ENCODE measurements around the gene CCL20.

DNA sequence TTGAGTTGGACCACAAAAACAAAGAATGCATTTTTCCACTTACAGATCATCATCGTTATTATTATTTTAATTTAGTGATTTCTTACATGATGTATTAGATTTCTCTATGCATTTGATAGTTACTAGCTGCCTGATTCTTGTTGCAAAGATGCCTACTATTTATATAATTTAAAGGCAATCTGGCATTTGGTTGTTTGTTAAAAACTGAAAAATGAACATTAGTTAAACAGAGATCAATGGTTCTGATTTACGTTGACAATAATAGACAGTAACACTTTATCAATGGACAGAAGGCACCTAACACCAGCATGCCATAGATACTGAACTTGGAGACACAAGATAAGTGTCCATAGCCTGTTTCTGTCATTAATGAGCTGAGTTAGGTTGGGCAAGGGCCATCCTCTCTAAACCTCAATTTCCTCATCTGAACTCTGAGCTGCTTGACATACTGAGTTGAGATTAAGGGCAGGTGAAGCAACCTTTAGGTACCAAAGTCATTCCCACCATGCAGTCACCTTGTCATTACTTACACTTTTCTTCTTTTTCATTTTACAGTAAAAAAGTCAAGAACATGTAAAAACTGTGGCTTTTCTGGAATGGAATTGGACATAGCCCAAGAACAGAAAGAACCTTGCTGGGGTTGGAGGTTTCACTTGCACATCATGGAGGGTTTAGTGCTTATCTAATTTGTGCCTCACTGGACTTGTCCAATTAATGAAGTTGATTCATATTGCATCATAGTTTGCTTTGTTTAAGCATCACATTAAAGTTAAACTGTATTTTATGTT, 3.1 kb downstream of the CCL20 start:
- TF ChIP-seq, protein P1, sequence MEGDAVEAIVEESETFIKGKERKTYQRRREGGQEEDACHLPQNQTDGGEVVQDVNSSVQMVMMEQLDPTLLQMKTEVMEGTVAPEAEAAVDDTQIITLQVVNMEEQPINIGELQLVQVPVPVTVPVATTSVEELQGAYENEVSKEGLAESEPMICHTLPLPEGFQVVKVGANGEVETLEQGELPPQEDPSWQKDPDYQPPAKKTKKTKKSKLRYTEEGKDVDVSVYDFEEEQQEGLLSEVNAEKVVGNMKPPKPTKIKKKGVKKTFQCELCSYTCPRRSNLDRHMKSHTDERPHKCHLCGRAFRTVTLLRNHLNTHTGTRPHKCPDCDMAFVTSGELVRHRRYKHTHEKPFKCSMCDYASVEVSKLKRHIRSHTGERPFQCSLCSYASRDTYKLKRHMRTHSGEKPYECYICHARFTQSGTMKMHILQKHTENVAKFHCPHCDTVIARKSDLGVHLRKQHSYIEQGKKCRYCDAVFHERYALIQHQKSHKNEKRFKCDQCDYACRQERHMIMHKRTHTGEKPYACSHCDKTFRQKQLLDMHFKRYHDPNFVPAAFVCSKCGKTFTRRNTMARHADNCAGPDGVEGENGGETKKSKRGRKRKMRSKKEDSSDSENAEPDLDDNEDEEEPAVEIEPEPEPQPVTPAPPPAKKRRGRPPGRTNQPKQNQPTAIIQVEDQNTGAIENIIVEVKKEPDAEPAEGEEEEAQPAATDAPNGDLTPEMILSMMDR (IDR thresholded peaks at IDR 0.05): no peak
- TF ChIP-seq RCOR1 (IDR thresholded peaks at IDR 0.05; ENCODE audit: low read length): no peak
- no peak for TF ChIP-seq EP300 (IDR thresholded peaks at IDR 0.05; ENCODE audit: borderline replicate concordance in 1 of 2, low read depth in 1 of 2, low read length in 1 of 2)

Measured in SK-N-SH (cell line).